Eye (tissue), 1 donor: ENCODE results near the gene NRCAM.
A peak's percentile ranks its signal among the peaks of the same experiment; 100 is the strongest.

Experiments used
- DNase-seq: peaks from one replicate; pipeline ENCODE4 v3.0.0-alpha.2; 2015

Gene NRCAM

DNA sequence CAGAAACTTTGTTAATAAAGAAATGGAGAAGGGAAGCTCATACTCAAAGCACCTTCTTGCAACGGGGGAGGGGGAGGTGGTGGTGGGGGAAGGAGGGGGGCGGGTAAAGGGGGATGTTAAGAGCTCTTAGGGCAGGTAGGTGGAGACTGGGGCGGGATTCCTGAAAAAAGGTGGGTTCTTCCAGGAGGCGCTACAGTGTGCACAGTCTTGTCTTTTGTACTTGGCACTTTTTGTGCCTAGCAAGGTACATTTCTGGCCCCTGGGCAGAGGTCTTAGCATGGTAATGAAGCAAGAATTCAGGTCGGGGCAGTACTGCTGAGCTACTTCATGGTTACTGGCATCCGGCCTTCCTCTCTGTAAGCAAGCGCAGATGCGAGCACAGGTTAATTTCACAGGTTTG lies 310.8 kb downstream of the NRCAM start:
- DNase-seq, result no peak

DNA sequence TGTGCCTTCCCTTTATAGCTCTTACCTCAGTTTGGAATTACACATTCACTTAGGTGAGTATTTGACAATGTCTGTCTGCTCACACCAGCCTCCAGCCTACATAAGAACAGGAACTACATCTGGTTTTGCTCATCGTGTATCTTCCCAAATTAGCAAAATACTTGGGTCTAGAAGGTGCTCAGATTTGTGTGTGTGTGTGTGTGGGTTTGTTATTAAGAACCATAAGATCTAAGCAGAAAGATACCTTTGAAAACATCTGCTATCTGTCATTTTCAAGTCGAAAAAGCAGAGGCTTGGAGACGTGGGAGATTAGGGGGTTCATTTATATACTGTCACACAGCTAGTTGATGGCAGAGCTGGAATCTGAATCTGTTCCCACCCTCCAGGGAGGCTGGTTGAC lies 311.3 kb downstream of the NRCAM start:
- no peak for DNase-seq

DNA sequence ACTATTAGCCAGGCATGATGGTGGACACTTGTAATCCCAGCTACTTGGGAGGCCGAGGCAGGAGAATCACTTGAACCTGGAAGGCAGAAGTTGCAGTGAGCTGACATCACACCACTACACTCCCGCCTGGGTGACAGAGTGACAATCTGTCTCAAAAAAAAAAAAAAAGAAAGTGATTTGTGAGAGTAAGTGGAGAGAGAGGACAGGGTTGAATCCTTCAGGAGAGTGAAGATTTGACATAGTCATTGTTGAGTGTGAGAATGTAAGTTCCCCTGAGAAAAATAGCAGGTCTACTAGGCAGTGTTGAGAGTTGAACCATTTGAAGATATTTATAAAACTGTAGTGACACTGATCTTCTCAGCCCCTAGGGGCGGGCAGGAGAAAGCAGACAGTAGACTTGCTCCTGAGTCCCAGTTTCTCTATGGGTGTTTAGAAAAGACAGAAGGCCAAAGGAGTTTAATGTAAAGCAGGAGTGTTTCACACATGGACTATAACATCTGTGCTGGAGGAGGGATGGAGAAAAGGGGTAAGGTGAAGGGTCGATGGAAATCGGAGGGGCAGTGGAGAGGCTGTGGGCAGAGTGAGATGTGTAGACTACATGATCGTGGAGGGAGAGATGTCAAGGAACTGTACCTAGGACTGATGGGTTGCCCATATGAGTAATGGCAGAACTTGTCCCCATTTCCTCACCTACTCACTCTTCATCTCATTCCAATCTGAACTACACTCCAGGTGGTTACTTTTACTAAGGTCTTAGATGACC lies 312.4 kb downstream of the NRCAM start:
- no peak for DNase-seq

DNA sequence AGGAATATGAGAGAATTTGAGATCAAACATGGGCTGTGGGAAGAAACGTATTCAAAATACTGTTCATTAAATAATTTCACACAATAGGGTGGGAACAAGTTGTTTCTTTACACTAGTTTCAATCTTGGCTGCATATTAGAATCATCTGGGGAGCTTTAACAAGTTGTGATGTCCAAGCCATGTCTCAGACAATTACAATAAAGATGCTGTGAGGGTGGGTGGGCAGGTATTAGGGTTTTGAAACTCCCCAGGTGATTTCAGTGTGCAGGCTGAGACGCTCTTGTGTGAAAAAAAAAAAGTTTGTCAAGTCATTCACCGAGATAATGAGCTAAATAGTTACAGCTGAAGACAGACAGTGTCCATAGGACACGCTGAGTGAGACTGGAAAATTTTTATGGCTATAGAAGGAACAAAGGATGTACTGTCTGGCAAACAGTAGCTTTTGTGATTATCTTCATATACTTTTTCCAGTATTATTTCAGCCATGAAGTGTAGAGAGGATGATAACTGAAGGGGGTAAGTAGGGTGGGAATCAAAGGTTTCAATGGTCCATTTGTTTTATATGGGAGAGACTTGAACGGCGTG lies 313.5 kb downstream of the NRCAM start:
- no peak for DNase-seq

- no peak for DNase-seq
Observed at GRCh38 chr7:108142180-108142579, 314.1 kb downstream of the NRCAM start.

- DNase-seq, result no peak
Observed at GRCh38 chr7:108140671-108141070, 315.6 kb downstream of the NRCAM start.

DNA sequence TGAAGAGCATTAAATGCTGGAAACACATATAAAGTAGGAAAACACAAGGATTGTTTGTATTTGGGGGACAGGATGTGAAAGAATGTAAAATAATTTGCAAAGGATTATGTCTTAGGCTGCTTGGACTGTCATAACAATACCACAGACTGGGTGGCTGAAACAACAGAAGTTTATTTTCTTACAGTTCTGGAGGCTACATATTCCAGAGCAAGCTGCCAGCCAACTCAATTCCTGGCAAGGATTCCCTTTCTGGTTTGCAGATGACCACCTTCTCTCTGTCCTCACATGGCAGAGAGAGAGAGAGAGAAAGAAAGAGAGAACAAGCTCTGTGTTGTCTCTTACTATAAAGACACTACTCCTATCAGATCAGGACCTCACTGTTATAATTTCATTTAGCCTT lies 317.3 kb downstream of the NRCAM start:
- DNase-seq, result no peak

- no peak for DNase-seq
Observed at GRCh38 chr7:108137993-108138392, 318.2 kb downstream of the NRCAM start.

- DNase-seq, result no peak
Observed at GRCh38 chr7:108137040-108137439, 319.2 kb downstream of the NRCAM start.

- DNase-seq, result no peak
Observed at GRCh38 chr7:108136191-108136688, 320.0 kb downstream of the NRCAM start.

DNA sequence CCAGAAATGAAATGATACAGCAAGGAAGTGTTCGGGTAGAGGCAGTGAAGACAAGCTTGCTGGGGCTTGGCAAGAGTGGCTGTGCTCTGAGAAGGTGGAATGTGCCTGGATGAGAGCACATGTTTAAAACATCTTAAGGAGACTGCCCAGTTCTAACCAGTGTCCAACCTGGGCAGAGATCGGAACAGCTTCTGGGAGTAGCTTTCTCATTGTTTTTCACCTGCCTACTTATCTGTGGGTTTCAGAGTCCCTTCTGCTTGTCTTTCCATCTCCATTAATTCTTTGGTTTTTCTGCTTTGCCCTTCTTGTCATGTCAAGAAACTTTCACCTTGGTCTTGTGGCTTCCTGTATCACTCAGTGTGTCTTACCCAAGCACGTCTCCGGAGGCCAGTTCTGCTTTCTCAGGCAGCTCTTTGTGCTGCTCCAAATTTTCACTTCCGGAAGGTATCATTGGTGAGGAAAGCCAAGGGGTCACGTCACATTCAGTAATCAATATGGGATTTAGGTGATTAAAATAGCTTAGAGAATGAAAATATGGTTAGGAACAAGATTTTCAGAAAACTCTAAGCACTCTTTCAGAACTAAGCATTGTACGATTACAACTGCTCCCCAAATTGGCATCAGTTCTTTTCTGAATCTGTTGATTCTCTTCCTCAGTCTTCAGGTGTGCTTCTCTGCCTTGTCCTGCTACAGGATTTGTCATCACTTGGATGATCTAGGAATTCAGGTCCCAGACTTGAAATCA lies 320.6 kb downstream of the NRCAM start:
- no peak for DNase-seq

DNA sequence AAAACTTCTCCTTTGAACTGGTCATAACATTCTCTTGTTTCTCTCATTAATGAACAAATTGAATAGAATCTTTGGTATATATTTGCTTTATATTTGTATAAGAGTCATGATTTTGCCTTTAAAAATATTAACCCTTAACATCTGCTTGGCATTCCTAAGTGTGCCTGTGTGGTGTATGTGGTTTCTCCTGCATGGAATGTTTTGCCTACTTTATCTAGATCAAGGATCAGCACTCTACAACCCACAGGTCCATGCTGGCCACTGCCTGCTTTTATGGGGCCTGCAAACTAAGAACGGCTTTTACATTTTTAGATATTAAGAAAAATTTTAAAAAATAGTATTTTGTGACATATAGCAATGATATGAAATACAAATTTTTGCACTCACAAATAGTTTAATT lies 321.8 kb downstream of the NRCAM start:
- DNase-seq, result no peak

GRCh38 chr7:108132551-108133265 lies 323.5 kb downstream of the NRCAM start:
- DNase-seq, result peak; percentile 83

DNA sequence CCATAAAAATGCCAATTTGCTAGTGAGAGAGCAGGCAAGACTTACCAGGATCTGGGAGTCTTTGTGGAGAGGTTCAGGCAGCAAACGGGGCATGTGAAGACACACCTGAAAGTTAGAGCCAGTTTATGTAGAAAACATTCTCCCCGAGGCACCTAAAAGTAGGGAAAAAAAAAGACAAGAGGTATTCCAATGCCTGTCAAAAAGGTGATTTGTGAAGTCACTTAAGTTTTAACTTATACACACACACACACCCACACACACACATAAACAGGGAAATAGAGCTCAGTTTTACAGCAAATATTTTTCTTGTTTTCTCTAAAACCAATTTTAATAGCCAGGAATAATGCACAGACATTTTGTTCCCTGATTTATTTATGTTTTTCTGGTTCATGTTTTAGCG lies 326.0 kb downstream of the NRCAM start, which contains the start of gene LAMB4:
Gene LAMB4, minus strand, starts transcription at position 101 of the 400 bp plus-strand sequence. CDS start 7,197 bp downstream, outside the sequence.
- no peak for DNase-seq

- DNase-seq, result no peak
Observed at GRCh38 chr7:108129018-108129965, 326.9 kb downstream of the NRCAM start.

GRCh38 chr7:108128514-108128913 lies 327.7 kb downstream of the NRCAM start:
- no peak for DNase-seq

DNA sequence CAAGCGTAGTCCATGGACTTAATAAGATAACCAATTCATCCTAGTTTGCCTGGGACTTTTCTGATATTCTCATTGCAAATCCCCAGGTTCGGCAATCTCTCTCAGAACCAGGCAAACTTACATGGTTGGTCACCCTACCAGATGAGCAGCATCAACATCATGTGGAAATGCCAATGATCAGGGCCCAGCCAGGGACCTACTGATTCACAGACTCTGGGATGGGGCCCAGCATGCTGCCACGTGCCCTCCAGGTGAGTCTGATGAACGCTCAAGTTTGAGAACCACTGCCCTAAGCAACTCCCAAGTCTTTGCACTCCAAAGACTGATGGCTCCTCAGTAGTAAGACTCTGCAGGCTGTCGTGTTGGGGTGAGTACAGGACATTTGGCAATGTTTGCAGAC lies 328.8 kb downstream of the NRCAM start:
- no peak for DNase-seq

DNA sequence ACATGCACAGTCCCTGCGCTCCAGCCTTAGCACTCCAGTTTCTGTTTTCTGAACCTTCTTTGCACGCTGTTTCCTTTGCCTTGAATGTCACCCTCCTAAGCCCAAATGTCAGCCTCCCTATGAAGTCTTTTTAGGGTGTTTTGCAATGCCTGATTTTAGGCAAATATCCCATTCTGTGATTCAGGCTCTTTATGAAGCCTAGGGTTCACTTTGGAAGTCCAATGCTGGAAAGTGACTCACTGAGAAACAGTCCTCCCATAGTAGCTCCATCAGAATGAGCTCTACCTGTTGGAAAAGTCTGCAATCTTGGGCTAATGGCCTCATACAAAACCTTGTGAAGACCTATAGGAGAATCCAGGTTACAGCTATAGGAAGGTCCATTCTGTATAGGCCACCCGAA lies 331.4 kb downstream of the NRCAM start:
- no peak for DNase-seq

- no peak for DNase-seq
Observed at GRCh38 chr7:108122181-108122580, 334.1 kb downstream of the NRCAM start.

DNA sequence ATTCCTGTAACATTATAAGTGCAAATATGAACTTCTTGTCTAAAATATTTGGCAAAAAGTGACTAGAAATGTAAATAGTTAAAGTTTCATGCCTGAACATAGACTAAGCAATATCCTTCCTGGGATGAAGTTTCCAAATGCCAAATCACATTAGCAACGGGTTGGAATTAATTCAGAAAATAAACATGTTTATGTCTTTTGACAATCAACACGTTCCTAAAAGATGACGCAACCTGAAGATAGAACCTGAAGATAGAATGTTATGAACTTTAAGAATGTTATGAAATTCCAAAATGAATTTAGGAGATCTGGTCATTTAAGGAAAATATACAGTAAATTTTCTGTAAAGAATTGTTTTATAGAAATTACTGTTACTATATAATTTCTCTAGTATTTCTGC lies 335.3 kb downstream of the NRCAM start:
- DNase-seq, result no peak

- no peak for DNase-seq
Observed at GRCh38 chr7:108120196-108120595, 336.0 kb downstream of the NRCAM start.

GRCh38 chr7:108118959-108119358 lies 337.3 kb downstream of the NRCAM start:
- no peak for DNase-seq
